Measurements from ENCODE around the gene SH2D6. TPM values are rescaled to one million over a fixed set of nuclear protein-coding genes. Genes with fewer than 3 reads are reported as not detected.

The SH2D6 gene
- total RNA-seq, 4 donors from 2014 or later: not detected

DNA sequence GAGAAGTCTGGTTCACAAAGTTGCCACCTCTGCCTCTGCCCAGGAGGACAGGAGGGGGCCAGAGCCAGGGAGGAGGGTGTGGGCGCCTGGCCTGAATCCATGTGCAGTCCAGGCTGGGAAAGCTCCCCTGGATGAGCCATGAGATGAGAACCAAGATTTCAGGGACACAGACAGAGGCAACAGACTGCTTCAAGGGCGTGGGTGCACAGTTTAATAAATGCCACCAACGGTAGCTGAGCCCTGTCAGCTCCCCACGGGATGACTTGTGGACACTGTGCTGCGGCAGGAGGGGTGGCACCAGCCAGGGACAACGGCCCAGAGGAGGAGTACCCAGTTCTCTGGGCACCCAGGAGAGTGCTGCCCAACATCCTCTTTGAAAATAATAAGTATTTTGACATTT lies 23.5 kb upstream of the SH2D6 start:
- no peak for TF ChIP-seq POLR2A (IDR thresholded peaks at IDR 0.05)
- TF ChIP-seq, protein P1, sequence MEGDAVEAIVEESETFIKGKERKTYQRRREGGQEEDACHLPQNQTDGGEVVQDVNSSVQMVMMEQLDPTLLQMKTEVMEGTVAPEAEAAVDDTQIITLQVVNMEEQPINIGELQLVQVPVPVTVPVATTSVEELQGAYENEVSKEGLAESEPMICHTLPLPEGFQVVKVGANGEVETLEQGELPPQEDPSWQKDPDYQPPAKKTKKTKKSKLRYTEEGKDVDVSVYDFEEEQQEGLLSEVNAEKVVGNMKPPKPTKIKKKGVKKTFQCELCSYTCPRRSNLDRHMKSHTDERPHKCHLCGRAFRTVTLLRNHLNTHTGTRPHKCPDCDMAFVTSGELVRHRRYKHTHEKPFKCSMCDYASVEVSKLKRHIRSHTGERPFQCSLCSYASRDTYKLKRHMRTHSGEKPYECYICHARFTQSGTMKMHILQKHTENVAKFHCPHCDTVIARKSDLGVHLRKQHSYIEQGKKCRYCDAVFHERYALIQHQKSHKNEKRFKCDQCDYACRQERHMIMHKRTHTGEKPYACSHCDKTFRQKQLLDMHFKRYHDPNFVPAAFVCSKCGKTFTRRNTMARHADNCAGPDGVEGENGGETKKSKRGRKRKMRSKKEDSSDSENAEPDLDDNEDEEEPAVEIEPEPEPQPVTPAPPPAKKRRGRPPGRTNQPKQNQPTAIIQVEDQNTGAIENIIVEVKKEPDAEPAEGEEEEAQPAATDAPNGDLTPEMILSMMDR (IDR thresholded peaks at IDR 0.05): no peak
- intact Hi-C loops (cut with DNase I; ENCODE audit: low total_unique reads): no loop called here
- no peak for DNase-seq (ENCODE audit: low spot score in 2 of 2)
- WGBS, 2 donors: 42 to 46% methylated on average over 6 of the region's 6 CpGs
- H3K4me3 ChIP-seq (ENCODE audit: low read depth, poor library complexity, severe bottlenecking): no peak overlapping the region

DNA sequence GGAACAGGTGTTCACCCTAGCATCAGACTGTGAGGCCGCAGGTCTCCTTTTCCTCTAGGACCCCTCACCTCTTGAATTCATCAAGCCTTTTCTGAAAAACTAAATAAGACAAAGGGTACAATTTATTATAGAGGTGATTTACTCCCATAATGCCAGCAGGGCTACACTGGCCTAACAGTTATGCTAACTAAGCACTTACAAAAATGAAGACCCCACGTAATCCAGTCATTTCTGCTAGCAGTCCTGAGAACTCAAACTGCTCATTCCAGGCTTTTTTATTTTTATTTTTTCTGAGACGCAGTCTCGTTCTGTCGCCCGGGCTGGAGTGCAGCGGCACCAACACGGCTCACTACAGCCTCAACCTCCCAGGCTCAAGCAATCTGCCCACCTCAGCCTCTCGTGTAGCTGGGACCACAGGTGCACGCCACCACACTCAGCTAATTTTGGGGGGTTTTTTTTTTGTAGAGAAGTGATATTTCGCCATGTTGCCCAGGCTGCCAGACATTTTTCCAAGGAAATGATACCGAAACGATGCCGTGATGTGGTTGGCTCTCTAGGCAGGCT lies 22.5 kb upstream of the SH2D6 start:
- intact Hi-C loops (cut with DNase I; ENCODE audit: low total_unique reads): no loop called here
- no peak overlapping the region for H3K4me3 ChIP-seq (ENCODE audit: low read depth, poor library complexity, severe bottlenecking)
- 64 to 67% methylated on average over 14 of the region's 14 CpGs for WGBS, 2 donors
- no peak for DNase-seq (ENCODE audit: low spot score in 2 of 2)
- TF ChIP-seq, protein P1 (IDR thresholded peaks at IDR 0.05): no peak
- TF ChIP-seq POLR2A (IDR thresholded peaks at IDR 0.05): no peak

DNA sequence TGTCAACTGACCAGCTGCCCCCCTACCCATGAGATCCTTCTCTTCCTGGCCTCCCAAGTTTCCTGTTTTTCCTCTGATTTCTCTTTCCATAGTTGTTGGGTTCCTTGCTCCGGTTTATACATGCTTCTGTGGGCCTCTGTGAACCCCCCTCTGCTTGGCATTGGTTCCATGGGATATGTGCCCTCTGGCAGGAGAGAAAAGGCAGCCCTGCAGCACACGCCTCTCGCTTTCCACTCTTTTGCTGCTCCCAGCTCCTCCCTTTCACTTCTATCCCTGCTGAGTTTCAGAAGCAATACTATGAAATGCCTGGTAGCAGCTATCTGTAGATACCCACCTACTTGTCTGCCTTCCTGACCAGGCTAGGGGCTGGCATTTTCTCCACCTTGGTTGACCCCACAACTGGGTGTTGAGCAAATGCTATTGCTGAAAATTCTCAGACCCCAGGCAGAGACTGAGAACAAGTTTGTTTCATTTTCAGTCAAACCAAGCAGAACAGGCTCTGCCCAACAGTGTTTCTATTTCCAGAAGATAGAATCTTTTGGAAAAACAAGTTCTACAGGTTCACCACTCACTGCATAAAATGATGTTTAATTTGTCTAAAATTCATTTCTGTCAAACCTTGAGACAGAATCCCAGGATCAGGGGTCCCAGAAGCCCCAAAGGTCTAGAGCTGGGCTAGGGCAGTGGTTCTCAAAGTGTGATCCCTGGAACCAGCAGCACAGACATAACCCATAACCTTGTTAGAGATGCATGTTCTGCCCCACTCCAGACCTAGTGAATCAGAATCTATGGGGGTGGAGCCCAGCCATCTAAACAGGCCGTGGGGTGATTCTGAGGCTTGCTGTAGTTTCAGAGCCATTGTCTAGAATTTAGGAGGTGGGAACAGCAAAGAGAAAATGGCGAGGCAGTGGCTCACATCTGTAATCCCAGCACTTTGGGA lies 21.7 kb upstream of the SH2D6 start:
- intact Hi-C loops (cut with DNase I; ENCODE audit: low total_unique reads): no loop called here
- H3K4me3 ChIP-seq (ENCODE audit: low read depth, poor library complexity, severe bottlenecking): no peak overlapping the region
- TF ChIP-seq POLR2A (IDR thresholded peaks at IDR 0.05): no peak
- TF ChIP-seq, protein P1 (IDR thresholded peaks at IDR 0.05): no peak
- DNase-seq (ENCODE audit: low spot score in 2 of 2): no peak
- WGBS, 2 donors: 36 to 39% methylated on average over 5 of the region's 5 CpGs

DNA sequence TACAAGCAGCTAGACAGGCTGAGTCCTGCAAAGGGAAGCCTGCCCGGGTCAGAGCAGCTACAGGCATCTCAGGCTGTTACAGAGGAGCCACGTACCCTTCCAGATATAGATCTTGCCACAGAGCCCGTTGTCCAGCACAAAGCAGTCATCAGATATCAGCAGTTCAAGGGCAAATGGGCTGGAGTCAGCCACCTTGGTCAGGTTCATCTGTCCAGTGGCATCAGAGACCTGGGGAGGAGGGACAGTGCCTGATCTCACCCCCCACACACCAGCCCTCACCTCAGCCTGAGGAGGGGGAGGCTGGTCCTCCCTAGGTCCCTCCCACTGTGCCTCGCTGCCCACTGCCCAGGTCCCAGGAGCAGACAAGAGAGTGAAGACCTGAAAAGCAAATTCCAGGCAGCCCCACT lies 20.6 kb upstream of the SH2D6 start:
- no peak for DNase-seq (ENCODE audit: low spot score in 2 of 2)
- no peak overlapping the region for H3K4me3 ChIP-seq (ENCODE audit: low read depth, poor library complexity, severe bottlenecking)
- 49 to 74% methylated on average over 4 of the region's 4 CpGs for WGBS, 2 donors
- intact Hi-C loops (cut with DNase I; ENCODE audit: low total_unique reads): no loop called here
- no peak for TF ChIP-seq POLR2A (IDR thresholded peaks at IDR 0.05)

DNA sequence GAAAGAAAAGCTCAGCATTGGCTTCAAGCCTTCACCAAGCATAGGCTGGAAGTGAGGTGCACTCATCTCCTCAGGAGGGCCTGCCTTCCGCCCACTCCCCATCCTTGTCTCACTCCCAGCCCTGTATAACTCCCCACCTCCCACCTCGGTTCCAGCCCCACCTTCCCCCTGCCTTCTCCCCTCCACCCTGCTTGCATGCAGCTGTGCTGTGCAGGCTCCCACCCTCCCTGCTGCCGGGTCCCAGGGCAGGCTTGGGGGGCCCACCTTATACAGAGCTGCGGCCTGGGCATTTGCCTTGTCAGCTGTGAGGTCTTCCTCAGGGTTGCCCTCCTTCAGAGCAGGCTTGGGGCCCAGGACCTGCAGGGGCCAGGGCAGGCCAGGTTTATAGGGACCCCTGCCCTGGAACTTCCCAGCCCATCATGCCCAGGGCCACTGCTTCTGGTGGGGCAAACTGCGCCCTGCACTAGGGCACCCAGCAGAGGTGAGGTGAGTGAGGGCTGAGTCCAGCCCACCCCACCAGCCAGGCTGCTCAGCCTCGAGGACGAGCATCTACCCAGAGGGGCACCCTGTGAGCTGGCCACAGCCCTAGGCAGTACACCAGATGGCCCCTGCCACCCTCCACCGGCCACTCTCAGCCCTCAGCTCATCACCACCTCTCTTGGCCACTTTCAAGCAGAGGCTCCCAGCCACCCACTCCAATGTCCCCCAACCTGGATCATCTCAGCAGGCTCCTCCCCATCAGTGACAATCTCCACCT lies 19.9 kb upstream of the SH2D6 start:
- TF ChIP-seq, protein P1 (IDR thresholded peaks at IDR 0.05): no peak
- no peak for TF ChIP-seq POLR2A (IDR thresholded peaks at IDR 0.05)
- 78 to 89% methylated on average over 7 to 8 of the region's 8 CpGs for WGBS, 2 donors
- H3K4me3 ChIP-seq (ENCODE audit: low read depth, poor library complexity, severe bottlenecking): no peak overlapping the region
- intact Hi-C loops (cut with DNase I; ENCODE audit: low total_unique reads): no loop called here
- no peak for DNase-seq (ENCODE audit: low spot score in 2 of 2)

DNA sequence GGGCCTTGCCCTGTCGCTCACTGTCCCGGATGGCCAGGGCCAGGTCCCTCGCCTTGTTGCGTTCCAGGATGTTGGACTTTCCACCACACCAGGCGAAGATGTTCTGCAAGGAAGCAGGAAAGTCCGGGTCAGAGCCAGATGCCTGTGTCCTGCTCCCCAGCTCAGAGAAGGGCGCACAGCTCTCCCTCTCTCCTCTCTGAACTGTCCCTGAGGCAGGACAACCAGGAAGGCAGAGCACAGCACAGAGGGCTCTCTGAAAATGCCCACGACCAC lies 19.4 kb upstream of the SH2D6 start:
- DNase-seq (ENCODE audit: low spot score in 2 of 2): no peak
- 94 to 95% methylated on average over 8 of the region's 8 CpGs for WGBS, 2 donors
- no peak overlapping the region for H3K4me3 ChIP-seq (ENCODE audit: low read depth, poor library complexity, severe bottlenecking)
- TF ChIP-seq POLR2A (IDR thresholded peaks at IDR 0.05): no peak
- TF ChIP-seq, protein P1 (IDR thresholded peaks at IDR 0.05): no peak
- intact Hi-C loops (cut with DNase I; ENCODE audit: low total_unique reads): no loop called here

All from lower leg skin (tissue), 4 donors.